Activated T-cell treated with anti-CD3 and anti-CD28 coated beads, Interleukin-2, amount 50 U/mL, for 48 hours (primary cell): ENCODE results near the gene LRMDA.
"Not testable (repeated sequence)": the region's sequence is repeated elsewhere in the genome, so short reads cannot be mapped to it uniquely, and the experiment has no call there.

Experiments used
- DNase-seq, 2 experiments: peaks; one replicate each; pipeline ENCODE4 v3.0.0-alpha.2; 2020

LRMDA gene

GRCh38 chr10:75616874-75617478 lies 185.6 kb downstream of the LRMDA start:
- DNase-seq = no peak

GRCh38 chr10:75617485-75618155 lies 186.2 kb downstream of the LRMDA start:
- DNase-seq = no peak

- no peak for DNase-seq
These were observed 188.2 kb downstream of the LRMDA start for GRCh38 chr10:75619635-75620034.

GRCh38 chr10:75620356-75620755 lies 188.9 kb downstream of the LRMDA start:
- DNase-seq = no peak

- DNase-seq = not testable (repeated sequence)
These were observed 189.6 kb downstream of the LRMDA start for GRCh38 chr10:75621003-75621402.

GRCh38 chr10:75622503-75622902 lies 191.1 kb downstream of the LRMDA start:
- no peak for DNase-seq

GRCh38 chr10:75623310-75624093 lies 192.1 kb downstream of the LRMDA start:
- no peak for DNase-seq

- no peak for DNase-seq
These were observed 193.2 kb downstream of the LRMDA start for GRCh38 chr10:75624638-75625037.

GRCh38 chr10:75630746-75631145 lies 199.3 kb downstream of the LRMDA start:
- DNase-seq = no peak

GRCh38 chr10:75632805-75633462 lies 201.5 kb downstream of the LRMDA start:
- DNase-seq = no peak

- no peak for DNase-seq
These were observed 202.1 kb downstream of the LRMDA start for GRCh38 chr10:75633568-75633967.

- no peak for DNase-seq
These were observed 203.5 kb downstream of the LRMDA start for GRCh38 chr10:75634947-75635346.

GRCh38 chr10:75638752-75639151 lies 207.3 kb downstream of the LRMDA start:
- DNase-seq = no peak

- DNase-seq = no peak
These were observed 208.3 kb downstream of the LRMDA start for GRCh38 chr10:75639736-75640135.

- DNase-seq = no peak
These were observed 209.0 kb downstream of the LRMDA start for GRCh38 chr10:75640381-75640780.

- no peak for DNase-seq
These were observed 209.4 kb downstream of the LRMDA start for GRCh38 chr10:75640803-75641202.

- DNase-seq = no peak
These were observed 212.0 kb downstream of the LRMDA start for GRCh38 chr10:75643405-75643804.

- DNase-seq = no peak
These were observed 212.7 kb downstream of the LRMDA start for GRCh38 chr10:75643944-75644692.

- DNase-seq = no peak
These were observed 214.3 kb downstream of the LRMDA start for GRCh38 chr10:75645704-75646103.

GRCh38 chr10:75646218-75646915 lies 214.9 kb downstream of the LRMDA start:
- no peak for DNase-seq

GRCh38 chr10:75646916-75647315 lies 215.5 kb downstream of the LRMDA start:
- no peak for DNase-seq

- DNase-seq = no peak
These were observed 216.3 kb downstream of the LRMDA start for GRCh38 chr10:75647675-75648074.
